ENCODE results near the gene ZFX. TPM values are rescaled to one million over a fixed set of nuclear protein-coding genes. Genes with fewer than 3 reads are reported as not detected.

Gene ZFX
- 10 to 100 TPM; 39.2 to 59.7 (median 56.5) TPM for total RNA-seq

- no peak for TF ChIP-seq CTCF (IDR thresholded peaks at IDR 0.05; ENCODE audit: low read depth)
Measured at GRCh38 chrX:24149351-24150050, at the start of gene ZFX. Gene ZFX (plus strand): TSS chrX:24149729. CDS start chrX:24172743, 23,014 bp downstream.

GRCh38 chrX:24100713-24101112 is 48.8 kb upstream of the ZFX start:
- TF ChIP-seq CTCF (IDR thresholded peaks at IDR 0.05; ENCODE audit: low read depth), result no peak

GRCh38 chrX:24110069-24110468 is 39.5 kb upstream of the ZFX start:
- no peak for TF ChIP-seq CTCF (IDR thresholded peaks at IDR 0.05; ENCODE audit: low read depth)

- TF ChIP-seq CTCF (IDR thresholded peaks at IDR 0.05; ENCODE audit: low read depth), result no peak
Measured at GRCh38 chrX:24113181-24113580, 36.3 kb upstream of the ZFX start.

- TF ChIP-seq CTCF (IDR thresholded peaks at IDR 0.05; ENCODE audit: low read depth), result no peak
Measured at GRCh38 chrX:24117258-24117657, 32.3 kb upstream of the ZFX start.

- no peak for TF ChIP-seq CTCF (IDR thresholded peaks at IDR 0.05; ENCODE audit: low read depth)
Measured at GRCh38 chrX:24124244-24124799, 25.2 kb upstream of the ZFX start.

- TF ChIP-seq CTCF (IDR thresholded peaks at IDR 0.05; ENCODE audit: low read depth), result no peak
Measured at GRCh38 chrX:24125028-24125612, 24.4 kb upstream of the ZFX start.
